ENCODE results near the gene IL17D. TPM values are rescaled to one million over a fixed set of nuclear protein-coding genes. Genes with fewer than 3 reads are reported as not detected.
A peak's percentile ranks its signal among the peaks of the same experiment; 100 is the strongest.

Gene IL17D
- total RNA-seq = 10 to 100 TPM in 3 of 4 donors, 1 to 10 TPM in 1; 3.0 to 78.9 (median 39.4) TPM
- 1 to 10 TPM; 1.0 to 7.7 (median 5.6) TPM for polyA plus RNA-seq
- long read RNA-seq, donor 1, partial matches to known transcripts = 15 of 40 reads
- long read RNA-seq, donor 1, other reads (novel, unspliced or antisense) = 24 of 40 reads
- long read RNA-seq, donor 2, partial matches to known transcripts = 4 of 4 reads
- long read RNA-seq, donor 2, other reads (novel, unspliced or antisense) = 0 of 4 reads

GRCh38 chr13:20702915-20703779, at the start of gene IL17D:
TSS of gene IL17D (plus strand) at chr13:20703699. CDS start at chr13:20704002, 303 bp downstream.
- Histone ChIP-seq H3K4me1 (peaks cover 13% of the 10 kb centered on the region), H3K27ac (peak within 1 kb of the TSS; percentile 68), H3K9me3 (no peaks in the 10 kb centered on the region), H3K27me3 (ENCODE audit: insufficient read depth in 3 of 3, low read length in 2 of 3) (peaks cover 0 to 22% (median 0%) of the 10 kb centered on the region in 3 donors), H3K4me3 (peak within 1 kb of the TSS; percentile 79), H3K36me3 (ENCODE audit: insufficient read depth in 1 of 2, low read depth in 1 of 2) (no peaks in the 10 kb centered on the region)
- 1% methylated on average over 59 to 94 of the region's 94 CpGs for WGBS, 3 donors
- intact Hi-C loops (cut with DNase I) = loop anchor here in 1 of 2 donors (5.0 kb wide), 1 partner anchor 206 kb away; no protein-coding TSS in a partner anchor
- peak; percentile 34 to 54 (median 44) for ATAC-seq
- no peak for TF ChIP-seq CTCF (IDR thresholded peaks at IDR 0.05)
- DNase-seq = peak; percentile 33 to 62

- 73 to 74% (median 74%) methylated on average over 1 of the region's 1 CpG for WGBS, 3 donors
- H3K9me3 ChIP-seq = no peaks in the 10 kb centered on the region
- intact Hi-C loops (cut with DNase I) = no loop called here
- ATAC-seq (no peak), DNase-seq (no peak)
- no peaks in the 10 kb centered on the region for H3K27me3 ChIP-seq (ENCODE audit: insufficient read depth in 3 of 3, low read length in 2 of 3)
- H3K4me1 ChIP-seq = no peaks in the 10 kb centered on the region
- no peak overlapping the region for H3K27ac ChIP-seq
- no peak overlapping the region for H3K4me3 ChIP-seq
- TF ChIP-seq CTCF (IDR thresholded peaks at IDR 0.05) = no peak
- peaks cover 0 to 11% of the 10 kb centered on the region in 2 donors for H3K36me3 ChIP-seq (ENCODE audit: insufficient read depth in 1 of 2, low read depth in 1 of 2)
Measured at GRCh38 chr13:20654156-20654555, 49.3 kb upstream of the IL17D start.

GRCh38 chr13:20658451-20659040, 45.0 kb upstream of the IL17D start:
- no peak for ATAC-seq
- 71 to 81% (median 78%) methylated on average over 5 of the region's 5 CpGs for WGBS, 3 donors

GRCh38 chr13:20664351-20664750, 39.1 kb upstream of the IL17D start:
- DNase-seq = no peak
- Histone ChIP-seq H3K9me3 (no peaks in the 10 kb centered on the region), H3K36me3 (ENCODE audit: insufficient read depth in 1 of 2, low read depth in 1 of 2) (peaks cover 0 to 27% of the 10 kb centered on the region in 2 donors), H3K4me3 (no peak overlapping the region), H3K4me1 (no peaks in the 10 kb centered on the region), H3K27me3 (ENCODE audit: insufficient read depth in 3 of 3, low read length in 2 of 3) (no peaks in the 10 kb centered on the region), H3K27ac (no peak overlapping the region)
- intact Hi-C loops (cut with DNase I) = no loop called here
- ATAC-seq = no peak
- TF ChIP-seq CTCF (IDR thresholded peaks at IDR 0.05) = no peak

More at GRCh38 chr13:20658451-20659040, 45.0 kb upstream of the IL17D start:
- intact Hi-C loops (cut with DNase I) = no loop called here
- no peaks in the 10 kb centered on the region for H3K4me1 ChIP-seq
- no peak overlapping the region for H3K4me3 ChIP-seq
- no peaks in the 10 kb centered on the region for H3K27me3 ChIP-seq (ENCODE audit: insufficient read depth in 3 of 3, low read length in 2 of 3)
- no peaks in the 10 kb centered on the region for H3K9me3 ChIP-seq
- peaks cover 0 to 24% of the 10 kb centered on the region in 2 donors for H3K36me3 ChIP-seq (ENCODE audit: insufficient read depth in 1 of 2, low read depth in 1 of 2)
- no peak for TF ChIP-seq CTCF (IDR thresholded peaks at IDR 0.05)
- no peak overlapping the region for H3K27ac ChIP-seq
- DNase-seq = no peak
